NCI-H1092 treated with DMSO at 0.1 percent for 48 hours (cell line): ENCODE data around the gene SUV39H1.
"Not testable (repeated sequence)": the region's sequence is repeated elsewhere in the genome, so short reads cannot be mapped to it uniquely, and the experiment has no call there.

Source experiments
- DNase-seq: peaks from one replicate; lab custom pipeline; 2025; lab: John Stamatoyannopoulos, UW

SUV39H1 gene

GRCh38 chrX:48688531-48689150 lies 7.9 kb upstream of the SUV39H1 start:
- no peak for DNase-seq

- no peak for DNase-seq
These were observed 7.2 kb upstream of the SUV39H1 start for GRCh38 chrX:48689208-48689920.

GRCh38 chrX:48691746-48692145 lies 4.8 kb upstream of the SUV39H1 start:
- DNase-seq, result not testable (repeated sequence)

- peak; percentile 34 for DNase-seq
These were observed 1.6 kb upstream of the SUV39H1 start for GRCh38 chrX:48694776-48695533.

- peak; percentile 52 for DNase-seq
These were observed 1.0 kb upstream of the SUV39H1 start for GRCh38 chrX:48695534-48695896.

GRCh38 chrX:48695925-48696300 lies 621 bp upstream of the SUV39H1 start:
- peak; percentile 52 for DNase-seq

GRCh38 chrX:48696909-48697727 lies 584 bp downstream of the SUV39H1 start:
- peak; percentile 70 for DNase-seq

- no peak for DNase-seq
These were observed 1.8 kb downstream of the SUV39H1 start for GRCh38 chrX:48698306-48698705.

GRCh38 chrX:48700246-48700645 lies 3.7 kb downstream of the SUV39H1 start:
- DNase-seq, result no peak

- DNase-seq, result no peak
These were observed 4.6 kb downstream of the SUV39H1 start for GRCh38 chrX:48700951-48701653.

- no peak for DNase-seq
These were observed 5.5 kb downstream of the SUV39H1 start for GRCh38 chrX:48702032-48702431.

GRCh38 chrX:48702716-48703115 lies 6.2 kb downstream of the SUV39H1 start:
- DNase-seq, result no peak

GRCh38 chrX:48703228-48703627 lies 6.7 kb downstream of the SUV39H1 start:
- no peak for DNase-seq

GRCh38 chrX:48703642-48704481 lies 7.3 kb downstream of the SUV39H1 start:
- no peak for DNase-seq

GRCh38 chrX:48705871-48706270 lies 9.3 kb downstream of the SUV39H1 start:
- no peak for DNase-seq

GRCh38 chrX:48709522-48710112 lies 13.1 kb downstream of the SUV39H1 start:
- no peak for DNase-seq

GRCh38 chrX:48711162-48711928 lies 14.8 kb downstream of the SUV39H1 start:
- DNase-seq, result no peak

GRCh38 chrX:48711929-48712505 lies 15.5 kb downstream of the SUV39H1 start:
- no peak for DNase-seq

- no peak for DNase-seq
These were observed 17.3 kb downstream of the SUV39H1 start for GRCh38 chrX:48713847-48714246.
